ENCODE measurements around the gene UBE2K.
"Not testable (repeated sequence)": the region's sequence is repeated elsewhere in the genome, so short reads cannot be mapped to it uniquely, and the experiment has no call there.

UBE2K gene

GRCh38 chr4:39706741-39707511 lies 9.0 kb downstream of the UBE2K start:
- DNase-seq = no peak
- Mint-ChIP-seq H3K9me3 (no peaks in the 10 kb centered on the region), H3K36me3 (ENCODE audit: low read depth) (peaks cover 47% of the 10 kb centered on the region), H3K4me3 (no peak overlapping the region), H3K4me1 (ENCODE audit: low read depth) (peaks cover 55% of the 10 kb centered on the region), H3K27me3 (no peaks in the 10 kb centered on the region), H3K27ac (peak overlapping the region; percentile 50)

GRCh38 chr4:39710098-39710896 lies 12.4 kb downstream of the UBE2K start:
- Mint-ChIP-seq H3K36me3 (ENCODE audit: low read depth) (peaks cover 36% of the 10 kb centered on the region), H3K9me3 (no peaks in the 10 kb centered on the region), H3K27me3 (no peaks in the 10 kb centered on the region), H3K4me3 (no peak overlapping the region), H3K27ac (no peak overlapping the region), H3K4me1 (ENCODE audit: low read depth) (peaks cover 61% of the 10 kb centered on the region)
- DNase-seq = no peak

- H3K27me3 Mint-ChIP-seq = no peaks in the 10 kb centered on the region
- no peak for DNase-seq
- H3K4me1 Mint-ChIP-seq (ENCODE audit: low read depth) = peaks cover 68% of the 10 kb centered on the region
- H3K27ac Mint-ChIP-seq = no peak overlapping the region
- no peaks in the 10 kb centered on the region for H3K9me3 Mint-ChIP-seq
- no peak overlapping the region for H3K4me3 Mint-ChIP-seq
- H3K36me3 Mint-ChIP-seq (ENCODE audit: low read depth) = peaks cover 45% of the 10 kb centered on the region
These were observed 15.1 kb downstream of the UBE2K start for GRCh38 chr4:39712819-39713607.

- Mint-ChIP-seq H3K4me3 (no peak overlapping the region), H3K4me1 (ENCODE audit: low read depth) (peaks cover 65% of the 10 kb centered on the region), H3K36me3 (ENCODE audit: low read depth) (peaks cover 46% of the 10 kb centered on the region), H3K9me3 (no peaks in the 10 kb centered on the region), H3K27me3 (no peaks in the 10 kb centered on the region), H3K27ac (peak overlapping the region; percentile 44)
- no peak for DNase-seq
These were observed 15.8 kb downstream of the UBE2K start for GRCh38 chr4:39713691-39714090.

GRCh38 chr4:39714166-39714565 lies 16.2 kb downstream of the UBE2K start:
- peaks cover 48% of the 10 kb centered on the region for H3K36me3 Mint-ChIP-seq (ENCODE audit: low read depth)
- DNase-seq = no peak
- peaks cover 65% of the 10 kb centered on the region for H3K4me1 Mint-ChIP-seq (ENCODE audit: low read depth)
- H3K27ac Mint-ChIP-seq = peak overlapping the region; percentile 44
- no peaks in the 10 kb centered on the region for H3K27me3 Mint-ChIP-seq
- H3K9me3 Mint-ChIP-seq = no peaks in the 10 kb centered on the region
- no peak overlapping the region for H3K4me3 Mint-ChIP-seq

DNA sequence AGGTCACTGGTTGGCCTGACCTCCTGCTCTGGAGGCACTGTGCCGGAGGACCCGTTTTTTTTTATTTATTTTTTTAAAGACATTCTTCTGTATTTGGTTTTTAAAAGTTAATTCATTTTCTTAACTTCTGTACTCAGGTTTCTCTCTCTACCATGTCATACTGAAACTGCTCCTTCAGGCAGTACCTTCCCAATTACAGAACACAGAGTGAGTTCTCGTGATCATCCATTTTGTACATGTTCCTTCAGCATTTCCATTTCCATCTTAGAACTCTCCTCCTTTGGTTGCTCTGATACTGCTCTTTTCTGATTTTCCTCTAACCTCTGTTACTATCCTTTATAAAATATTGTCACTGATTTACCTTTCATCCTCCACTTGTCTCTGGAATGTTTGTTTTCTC lies 17.9 kb downstream of the UBE2K start:
- Mint-ChIP-seq H3K27ac (peak overlapping the region; percentile 2), H3K9me3 (no peaks in the 10 kb centered on the region), H3K36me3 (ENCODE audit: low read depth) (peaks cover 51% of the 10 kb centered on the region), H3K4me3 (no peak overlapping the region), H3K4me1 (ENCODE audit: low read depth) (peaks cover 67% of the 10 kb centered on the region), H3K27me3 (no peaks in the 10 kb centered on the region)
- no peak for DNase-seq

GRCh38 chr4:39716356-39716755 lies 18.4 kb downstream of the UBE2K start:
- no peak for DNase-seq
- H3K36me3 Mint-ChIP-seq (ENCODE audit: low read depth) = peaks cover 54% of the 10 kb centered on the region
- H3K4me3 Mint-ChIP-seq = no peak overlapping the region
- no peak overlapping the region for H3K27ac Mint-ChIP-seq
- H3K9me3 Mint-ChIP-seq = no peaks in the 10 kb centered on the region
- no peaks in the 10 kb centered on the region for H3K27me3 Mint-ChIP-seq
- H3K4me1 Mint-ChIP-seq (ENCODE audit: low read depth) = peaks cover 70% of the 10 kb centered on the region

DNA sequence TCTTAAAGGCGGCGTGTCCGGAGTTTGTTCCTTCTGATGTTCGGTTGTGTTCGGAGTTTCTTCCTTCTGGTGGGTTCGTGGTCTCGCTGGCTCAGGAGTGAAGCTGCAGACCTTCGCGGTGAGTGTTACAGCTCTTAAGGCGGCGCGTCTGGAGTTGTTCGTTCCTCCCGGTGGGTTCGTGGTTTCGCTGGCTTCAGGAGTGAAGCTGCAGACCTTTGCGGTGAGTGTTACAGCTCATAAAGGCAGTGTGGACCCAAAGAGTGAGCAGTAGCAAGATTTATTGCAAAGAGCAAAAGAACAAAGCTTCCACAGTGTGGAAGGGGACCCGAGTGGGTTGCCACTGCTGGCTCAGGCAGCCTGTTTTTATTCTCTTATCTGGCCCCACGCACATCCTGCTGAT lies 19.8 kb downstream of the UBE2K start:
- H3K27me3 Mint-ChIP-seq, DNase-seq, H3K9me3 Mint-ChIP-seq: not testable (repeated sequence)
- H3K4me3 Mint-ChIP-seq = peak overlapping the region; percentile 55
- peaks cover 56% of the 10 kb centered on the region for H3K36me3 Mint-ChIP-seq (ENCODE audit: low read depth)
- peak overlapping the region; percentile 85 for H3K27ac Mint-ChIP-seq
- peaks cover 70% of the 10 kb centered on the region for H3K4me1 Mint-ChIP-seq (ENCODE audit: low read depth)

DNA sequence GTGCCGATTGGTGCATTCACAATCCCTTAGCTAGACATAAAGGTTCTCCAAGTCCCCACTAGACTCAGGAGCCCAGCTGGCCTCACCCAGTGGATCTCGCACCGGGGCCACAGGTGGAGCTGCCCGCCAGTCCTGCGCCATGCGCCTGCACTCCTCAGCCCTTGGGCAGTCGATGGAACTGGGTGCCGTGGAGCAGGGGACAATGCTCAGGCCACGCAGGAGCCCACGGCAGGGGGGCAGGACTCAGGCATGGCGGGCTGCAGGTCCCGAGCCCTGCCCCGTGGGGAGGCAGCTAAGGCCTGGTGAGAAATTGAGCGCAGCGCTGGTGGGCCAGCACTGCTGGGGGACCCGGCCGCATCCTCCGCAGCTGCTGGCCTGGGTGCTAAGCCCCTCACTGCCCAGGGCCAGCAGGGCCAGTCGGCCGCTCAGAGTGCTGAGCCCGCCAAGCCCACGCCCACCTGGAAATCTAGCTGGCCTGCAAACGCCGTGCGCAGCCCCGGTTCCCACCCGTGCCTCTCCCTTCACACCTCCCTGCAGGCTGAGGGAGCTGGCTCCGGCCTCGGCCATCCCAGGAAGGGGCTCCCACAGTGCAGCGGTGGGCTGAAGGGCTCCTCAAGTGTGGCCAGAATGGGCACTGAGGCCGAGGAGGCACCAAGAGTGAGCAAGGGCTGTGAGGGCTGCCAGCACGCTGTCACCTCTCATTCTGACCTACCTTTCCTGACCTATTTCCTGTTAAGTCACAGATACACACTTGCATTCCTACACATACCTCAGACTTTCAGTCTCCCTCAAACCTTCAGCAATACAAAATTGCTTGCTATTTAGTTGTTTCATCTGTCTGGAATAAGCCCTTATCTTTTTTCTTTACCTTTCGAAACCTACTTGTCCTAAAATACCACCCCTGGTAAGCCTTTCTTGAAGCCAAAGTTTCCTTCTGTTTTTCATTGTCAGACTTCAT lies 20.7 kb downstream of the UBE2K start:
- no peaks in the 10 kb centered on the region for H3K9me3 Mint-ChIP-seq
- no peak for DNase-seq
- peaks cover 56% of the 10 kb centered on the region for H3K36me3 Mint-ChIP-seq (ENCODE audit: low read depth)
- peaks cover 63% of the 10 kb centered on the region for H3K4me1 Mint-ChIP-seq (ENCODE audit: low read depth)
- H3K27me3 Mint-ChIP-seq = no peaks in the 10 kb centered on the region
- H3K27ac Mint-ChIP-seq = peak overlapping the region; percentile 75
- H3K4me3 Mint-ChIP-seq = no peak overlapping the region

DNA sequence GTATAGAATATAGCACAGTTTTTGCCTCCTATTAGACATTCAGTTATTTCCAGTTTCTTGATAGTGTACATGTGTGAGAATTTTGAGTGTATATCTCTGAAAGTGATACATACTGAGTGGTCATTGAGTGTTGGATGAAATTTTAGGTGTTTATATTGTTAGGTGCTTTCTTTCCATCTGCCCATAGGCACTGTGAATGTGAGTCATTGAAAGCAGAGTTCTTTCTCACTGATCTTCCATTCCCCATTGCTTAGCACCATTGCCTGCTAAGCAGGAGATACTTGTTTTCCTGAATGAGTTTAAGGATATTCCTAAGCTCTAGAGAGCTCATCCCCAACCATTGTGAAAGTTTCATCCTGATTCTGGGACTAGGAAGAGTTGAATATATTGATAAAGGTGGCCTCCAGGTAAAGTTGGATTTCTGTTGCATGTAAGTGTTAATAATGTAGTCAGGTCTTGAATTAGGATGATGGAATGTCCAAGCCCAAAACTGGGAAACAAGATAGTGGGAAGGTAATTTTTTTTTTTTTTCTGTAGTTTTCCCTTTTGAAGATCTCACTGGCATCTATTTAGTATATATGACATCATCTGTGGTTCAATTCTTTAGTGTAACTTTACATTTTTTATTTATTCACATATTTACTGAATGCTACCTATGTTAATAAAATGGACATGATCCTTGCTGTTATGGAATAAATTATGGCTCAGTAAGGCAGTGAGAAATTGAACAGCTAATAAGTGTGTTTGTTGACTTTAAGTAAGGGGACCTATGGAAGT lies 22.1 kb downstream of the UBE2K start:
- Mint-ChIP-seq H3K4me1 (ENCODE audit: low read depth) (peaks cover 60% of the 10 kb centered on the region), H3K27ac (peak overlapping the region; percentile 75), H3K27me3 (no peaks in the 10 kb centered on the region)

DNA sequence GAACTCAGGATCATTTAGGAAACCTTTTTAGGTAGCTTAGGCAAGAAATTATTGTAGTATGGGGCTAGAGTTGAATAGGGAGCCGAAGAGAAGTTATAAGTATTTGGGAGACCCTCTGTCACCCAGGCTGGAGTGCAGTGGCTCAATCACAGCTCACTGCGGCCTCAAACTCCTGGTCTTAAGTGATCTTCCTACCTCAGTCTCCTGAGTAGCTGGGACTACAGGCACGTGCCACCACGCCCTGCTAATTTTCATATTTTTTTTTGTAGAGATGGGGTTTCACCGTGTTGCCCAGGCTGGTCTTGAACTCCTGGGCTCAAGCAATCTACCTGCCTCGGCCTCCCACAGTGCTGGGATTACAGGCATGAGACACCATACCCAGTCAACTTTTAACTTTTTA lies 23.3 kb downstream of the UBE2K start:
- H3K9me3 Mint-ChIP-seq, DNase-seq, H3K27me3 Mint-ChIP-seq, H3K4me3 Mint-ChIP-seq: not testable (repeated sequence)
- H3K4me1 Mint-ChIP-seq (ENCODE audit: low read depth) = peaks cover 59% of the 10 kb centered on the region
- peak overlapping the region; percentile 1 for H3K27ac Mint-ChIP-seq
- H3K36me3 Mint-ChIP-seq (ENCODE audit: low read depth) = peaks cover 56% of the 10 kb centered on the region

More for the DNA sequence above, 22.1 kb downstream of the UBE2K start:
- Mint-ChIP-seq H3K36me3 (ENCODE audit: low read depth) (peaks cover 55% of the 10 kb centered on the region), H3K4me3 (no peak overlapping the region), H3K9me3 (no peaks in the 10 kb centered on the region)
- DNase-seq = no peak

GRCh38 chr4:39721788-39722187 lies 23.9 kb downstream of the UBE2K start:
- Mint-ChIP-seq H3K27ac (no peak overlapping the region), H3K36me3 (ENCODE audit: low read depth) (peaks cover 59% of the 10 kb centered on the region)

GRCh38 chr4:39729557-39729956 lies 31.6 kb downstream of the UBE2K start:
- Mint-ChIP-seq H3K27ac (peak overlapping the region; percentile 51), H3K4me1 (ENCODE audit: low read depth) (peaks cover 56% of the 10 kb centered on the region), H3K4me3 (no peak overlapping the region), H3K9me3 (no peaks in the 10 kb centered on the region), H3K27me3 (no peaks in the 10 kb centered on the region), H3K36me3 (ENCODE audit: low read depth) (peaks cover 50% of the 10 kb centered on the region)
- DNase-seq = no peak

More at GRCh38 chr4:39721788-39722187, 23.9 kb downstream of the UBE2K start:
- no peaks in the 10 kb centered on the region for H3K9me3 Mint-ChIP-seq
- H3K27me3 Mint-ChIP-seq = no peaks in the 10 kb centered on the region
- H3K4me1 Mint-ChIP-seq (ENCODE audit: low read depth) = peaks cover 62% of the 10 kb centered on the region
- DNase-seq = no peak
- no peak overlapping the region for H3K4me3 Mint-ChIP-seq

Measured in activated T-cell treated with anti-CD3 and anti-CD28 coated beads, Interleukin-2, amount 50 U/mL, for 24 hours (primary cell).